ENCODE data around the gene RTTN. TPM values are rescaled to one million over a fixed set of nuclear protein-coding genes. Genes with fewer than 3 reads are reported as not detected.

RTTN gene
- total RNA-seq, 1 experiment from 2014 or later = 21.5 TPM

DNA sequence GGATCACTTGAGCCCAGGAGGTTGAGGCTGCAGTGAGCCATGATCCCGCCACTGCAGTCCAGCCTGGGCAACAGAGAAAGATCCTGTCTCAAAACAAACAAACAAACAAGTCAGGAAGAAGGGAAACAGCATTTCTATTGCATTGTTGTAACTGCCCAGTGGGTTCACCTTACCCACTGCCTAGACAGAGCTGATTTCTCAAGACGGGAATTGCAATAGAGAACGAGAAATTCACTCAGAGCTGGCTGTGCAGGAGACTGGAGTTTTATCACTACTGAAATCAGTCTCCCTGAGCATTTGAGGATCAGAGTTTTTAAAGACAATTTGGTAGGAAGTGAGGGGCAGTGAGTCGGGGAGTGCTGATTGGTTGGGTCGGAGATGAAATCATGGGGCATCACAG is 24.2 kb upstream of the RTTN start:
- peaks cover 16% of the 10 kb centered on the region for H3K36me3 Mint-ChIP-seq
- H3K27me3 Mint-ChIP-seq (ENCODE audit: low read depth) = no peaks in the 10 kb centered on the region
- POLR2A ChIA-PET = no interaction called here
- TF ChIP-seq CREB1 (CRISPR knock-in tag; IDR thresholded peaks at IDR 0.05) = no peak
- TF ChIP-seq, protein P1, sequence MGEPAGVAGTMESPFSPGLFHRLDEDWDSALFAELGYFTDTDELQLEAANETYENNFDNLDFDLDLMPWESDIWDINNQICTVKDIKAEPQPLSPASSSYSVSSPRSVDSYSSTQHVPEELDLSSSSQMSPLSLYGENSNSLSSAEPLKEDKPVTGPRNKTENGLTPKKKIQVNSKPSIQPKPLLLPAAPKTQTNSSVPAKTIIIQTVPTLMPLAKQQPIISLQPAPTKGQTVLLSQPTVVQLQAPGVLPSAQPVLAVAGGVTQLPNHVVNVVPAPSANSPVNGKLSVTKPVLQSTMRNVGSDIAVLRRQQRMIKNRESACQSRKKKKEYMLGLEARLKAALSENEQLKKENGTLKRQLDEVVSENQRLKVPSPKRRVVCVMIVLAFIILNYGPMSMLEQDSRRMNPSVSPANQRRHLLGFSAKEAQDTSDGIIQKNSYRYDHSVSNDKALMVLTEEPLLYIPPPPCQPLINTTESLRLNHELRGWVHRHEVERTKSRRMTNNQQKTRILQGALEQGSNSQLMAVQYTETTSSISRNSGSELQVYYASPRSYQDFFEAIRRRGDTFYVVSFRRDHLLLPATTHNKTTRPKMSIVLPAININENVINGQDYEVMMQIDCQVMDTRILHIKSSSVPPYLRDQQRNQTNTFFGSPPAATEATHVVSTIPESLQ (CRISPR knock-in tag; IDR thresholded peaks at IDR 0.05) = no peak
- no peak overlapping the region for H3K4me3 Mint-ChIP-seq
- no peak for DNase-seq (ENCODE audit: low spot score)
- ATAC-seq = no peak
- H3K27ac Mint-ChIP-seq = no peak overlapping the region
- H3K4me1 Mint-ChIP-seq = peaks cover 4% of the 10 kb centered on the region
- H3K9me3 Mint-ChIP-seq = peaks cover 27% of the 10 kb centered on the region
- CTCF ChIA-PET = no interaction called here

DNA sequence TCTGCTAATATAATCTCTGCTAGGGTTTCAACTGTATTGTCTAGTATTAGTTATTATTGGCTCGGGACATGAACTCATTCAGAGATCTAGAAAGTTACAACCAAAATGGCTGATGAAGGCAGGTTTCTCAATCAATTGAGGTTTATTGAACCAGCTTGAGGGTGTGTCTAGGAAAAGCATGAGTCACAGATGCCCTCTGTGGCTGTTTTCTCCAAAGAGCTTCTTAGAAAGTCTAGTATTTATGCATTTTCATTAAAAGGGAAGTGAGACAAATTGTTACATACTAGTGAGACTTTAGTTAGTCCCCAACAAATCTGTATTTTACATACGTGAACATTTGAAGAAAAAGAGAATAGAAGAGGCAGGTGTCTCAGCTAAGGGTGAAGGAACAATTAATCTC is 23.0 kb upstream of the RTTN start:
- peaks cover 16% of the 10 kb centered on the region for H3K36me3 Mint-ChIP-seq
- ATAC-seq (no peak), DNase-seq (ENCODE audit: low spot score) (no peak)
- ChIA-PET POLR2A (no interaction called here), CTCF (interaction anchor here (1.5 kb wide), 1 partner anchor 205 kb away, joined by 6 read pairs; no protein-coding TSS in a partner anchor)
- peaks cover 27% of the 10 kb centered on the region for H3K9me3 Mint-ChIP-seq
- TF ChIP-seq ZNF219 (CRISPR knock-in tag; IDR thresholded peaks at IDR 0.05; ENCODE audit: borderline replicate concordance) (no peak), TEAD4 (CRISPR knock-in tag; IDR thresholded peaks at IDR 0.05) (no peak), HMGA2 (CRISPR knock-in tag; IDR thresholded peaks at IDR 0.05) (no peak), ZNF263 (CRISPR knock-in tag; IDR thresholded peaks at IDR 0.05; ENCODE audit: low read depth) (no peak), TEAD1 (CRISPR knock-in tag; IDR thresholded peaks at IDR 0.05) (no peak), CREB1 (CRISPR knock-in tag; IDR thresholded peaks at IDR 0.05) (no peak), FOXJ3 (CRISPR knock-in tag; IDR thresholded peaks at IDR 0.05; ENCODE audit: borderline replicate concordance) (no peak), JUN (CRISPR knock-in tag; IDR thresholded peaks at IDR 0.05) (no peak), ZNF416 (CRISPR knock-in tag; IDR thresholded peaks at IDR 0.05) (no peak)
- TF ChIP-seq, protein P2, sequence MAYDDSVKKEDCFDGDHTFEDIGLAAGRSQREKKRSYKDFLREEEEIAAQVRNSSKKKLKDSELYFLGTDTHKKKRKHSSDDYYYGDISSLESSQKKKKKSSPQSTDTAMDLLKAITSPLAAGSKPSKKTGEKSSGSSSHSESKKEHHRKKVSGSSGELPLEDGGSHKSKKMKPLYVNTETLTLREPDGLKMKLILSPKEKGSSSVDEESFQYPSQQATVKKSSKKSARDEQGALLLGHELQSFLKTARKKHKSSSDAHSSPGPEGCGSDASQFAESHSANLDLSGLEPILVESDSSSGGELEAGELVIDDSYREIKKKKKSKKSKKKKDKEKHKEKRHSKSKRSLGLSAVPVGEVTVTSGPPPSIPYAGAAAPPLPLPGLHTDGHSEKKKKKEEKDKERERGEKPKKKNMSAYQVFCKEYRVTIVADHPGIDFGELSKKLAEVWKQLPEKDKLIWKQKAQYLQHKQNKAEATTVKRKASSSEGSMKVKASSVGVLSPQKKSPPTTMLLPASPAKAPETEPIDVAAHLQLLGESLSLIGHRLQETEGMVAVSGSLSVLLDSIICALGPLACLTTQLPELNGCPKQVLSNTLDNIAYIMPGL (CRISPR knock-in tag; IDR thresholded peaks at IDR 0.05) = no peak
- TF ChIP-seq, protein P3, sequence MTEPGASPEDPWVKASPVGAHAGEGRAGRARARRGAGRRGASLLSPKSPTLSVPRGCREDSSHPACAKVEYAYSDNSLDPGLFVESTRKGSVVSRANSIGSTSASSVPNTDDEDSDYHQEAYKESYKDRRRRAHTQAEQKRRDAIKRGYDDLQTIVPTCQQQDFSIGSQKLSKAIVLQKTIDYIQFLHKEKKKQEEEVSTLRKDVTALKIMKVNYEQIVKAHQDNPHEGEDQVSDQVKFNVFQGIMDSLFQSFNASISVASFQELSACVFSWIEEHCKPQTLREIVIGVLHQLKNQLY (CRISPR knock-in tag; IDR thresholded peaks at IDR 0.05) = no peak
- TF ChIP-seq, protein P4, sequence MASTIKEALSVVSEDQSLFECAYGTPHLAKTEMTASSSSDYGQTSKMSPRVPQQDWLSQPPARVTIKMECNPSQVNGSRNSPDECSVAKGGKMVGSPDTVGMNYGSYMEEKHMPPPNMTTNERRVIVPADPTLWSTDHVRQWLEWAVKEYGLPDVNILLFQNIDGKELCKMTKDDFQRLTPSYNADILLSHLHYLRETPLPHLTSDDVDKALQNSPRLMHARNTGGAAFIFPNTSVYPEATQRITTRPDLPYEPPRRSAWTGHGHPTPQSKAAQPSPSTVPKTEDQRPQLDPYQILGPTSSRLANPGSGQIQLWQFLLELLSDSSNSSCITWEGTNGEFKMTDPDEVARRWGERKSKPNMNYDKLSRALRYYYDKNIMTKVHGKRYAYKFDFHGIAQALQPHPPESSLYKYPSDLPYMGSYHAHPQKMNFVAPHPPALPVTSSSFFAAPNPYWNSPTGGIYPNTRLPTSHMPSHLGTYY (CRISPR knock-in tag; IDR thresholded peaks at IDR 0.05) = no peak
- TF ChIP-seq, protein P5, sequence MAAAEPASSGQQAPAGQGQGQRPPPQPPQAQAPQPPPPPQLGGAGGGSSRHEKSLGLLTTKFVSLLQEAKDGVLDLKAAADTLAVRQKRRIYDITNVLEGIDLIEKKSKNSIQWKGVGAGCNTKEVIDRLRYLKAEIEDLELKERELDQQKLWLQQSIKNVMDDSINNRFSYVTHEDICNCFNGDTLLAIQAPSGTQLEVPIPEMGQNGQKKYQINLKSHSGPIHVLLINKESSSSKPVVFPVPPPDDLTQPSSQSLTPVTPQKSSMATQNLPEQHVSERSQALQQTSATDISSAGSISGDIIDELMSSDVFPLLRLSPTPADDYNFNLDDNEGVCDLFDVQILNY (CRISPR knock-in tag; IDR thresholded peaks at IDR 0.05) = no peak
- TF ChIP-seq, protein P6, sequence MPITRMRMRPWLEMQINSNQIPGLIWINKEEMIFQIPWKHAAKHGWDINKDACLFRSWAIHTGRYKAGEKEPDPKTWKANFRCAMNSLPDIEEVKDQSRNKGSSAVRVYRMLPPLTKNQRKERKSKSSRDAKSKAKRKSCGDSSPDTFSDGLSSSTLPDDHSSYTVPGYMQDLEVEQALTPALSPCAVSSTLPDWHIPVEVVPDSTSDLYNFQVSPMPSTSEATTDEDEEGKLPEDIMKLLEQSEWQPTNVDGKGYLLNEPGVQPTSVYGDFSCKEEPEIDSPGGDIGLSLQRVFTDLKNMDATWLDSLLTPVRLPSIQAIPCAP (CRISPR knock-in tag; IDR thresholded peaks at IDR 0.05) = no peak
- H3K4me1 Mint-ChIP-seq = no peaks in the 10 kb centered on the region
- H3K4me3 Mint-ChIP-seq = no peak overlapping the region
- H3K27me3 Mint-ChIP-seq (ENCODE audit: low read depth) = no peaks in the 10 kb centered on the region
- H3K27ac Mint-ChIP-seq = no peak overlapping the region

DNA sequence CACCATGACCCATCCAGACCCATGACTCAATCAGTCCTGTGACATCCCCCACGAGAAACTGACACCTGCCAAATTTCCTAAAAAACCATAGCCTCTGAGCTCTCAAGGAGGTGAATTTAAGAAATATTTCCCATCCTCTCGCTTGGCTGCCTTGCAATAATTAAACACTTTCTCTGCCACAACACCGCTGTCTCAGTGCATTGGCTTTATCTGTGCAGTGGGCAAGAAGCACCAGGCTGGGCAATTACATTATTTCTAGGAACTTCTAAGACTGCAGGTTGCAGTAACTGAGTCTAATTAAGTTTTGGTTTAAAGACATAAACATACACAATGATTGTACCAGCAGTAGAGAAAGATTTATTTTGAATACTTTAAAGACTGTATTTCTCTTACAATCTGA is 22.0 kb upstream of the RTTN start:
- peaks cover 27% of the 10 kb centered on the region for H3K9me3 Mint-ChIP-seq
- no peaks in the 10 kb centered on the region for H3K4me1 Mint-ChIP-seq
- no peak for ATAC-seq
- H3K36me3 Mint-ChIP-seq = peaks cover 16% of the 10 kb centered on the region
- no peaks in the 10 kb centered on the region for H3K27me3 Mint-ChIP-seq (ENCODE audit: low read depth)
- no peak overlapping the region for H3K4me3 Mint-ChIP-seq
- ChIA-PET POLR2A (no interaction called here), CTCF (no interaction called here)
- DNase-seq (ENCODE audit: low spot score) = no peak
- no peak overlapping the region for H3K27ac Mint-ChIP-seq
- TF ChIP-seq SP1 (CRISPR knock-in tag; conservative IDR thresholded peaks at IDR 0.05) (no peak), RORB (CRISPR knock-in tag; IDR thresholded peaks at IDR 0.05) (no peak), SMAD3 (CRISPR knock-in tag; IDR thresholded peaks at IDR 0.05; ENCODE audit: borderline replicate concordance) (no peak), ZNF416 (CRISPR knock-in tag; IDR thresholded peaks at IDR 0.05) (no peak), GABPB1 (CRISPR knock-in tag; IDR thresholded peaks at IDR 0.05) (no peak), MXD4 (CRISPR knock-in tag; IDR thresholded peaks at IDR 0.05; ENCODE audit: borderline replicate concordance) (no peak), CREB1 (CRISPR knock-in tag; IDR thresholded peaks at IDR 0.05) (no peak)
- TF ChIP-seq, protein P7, sequence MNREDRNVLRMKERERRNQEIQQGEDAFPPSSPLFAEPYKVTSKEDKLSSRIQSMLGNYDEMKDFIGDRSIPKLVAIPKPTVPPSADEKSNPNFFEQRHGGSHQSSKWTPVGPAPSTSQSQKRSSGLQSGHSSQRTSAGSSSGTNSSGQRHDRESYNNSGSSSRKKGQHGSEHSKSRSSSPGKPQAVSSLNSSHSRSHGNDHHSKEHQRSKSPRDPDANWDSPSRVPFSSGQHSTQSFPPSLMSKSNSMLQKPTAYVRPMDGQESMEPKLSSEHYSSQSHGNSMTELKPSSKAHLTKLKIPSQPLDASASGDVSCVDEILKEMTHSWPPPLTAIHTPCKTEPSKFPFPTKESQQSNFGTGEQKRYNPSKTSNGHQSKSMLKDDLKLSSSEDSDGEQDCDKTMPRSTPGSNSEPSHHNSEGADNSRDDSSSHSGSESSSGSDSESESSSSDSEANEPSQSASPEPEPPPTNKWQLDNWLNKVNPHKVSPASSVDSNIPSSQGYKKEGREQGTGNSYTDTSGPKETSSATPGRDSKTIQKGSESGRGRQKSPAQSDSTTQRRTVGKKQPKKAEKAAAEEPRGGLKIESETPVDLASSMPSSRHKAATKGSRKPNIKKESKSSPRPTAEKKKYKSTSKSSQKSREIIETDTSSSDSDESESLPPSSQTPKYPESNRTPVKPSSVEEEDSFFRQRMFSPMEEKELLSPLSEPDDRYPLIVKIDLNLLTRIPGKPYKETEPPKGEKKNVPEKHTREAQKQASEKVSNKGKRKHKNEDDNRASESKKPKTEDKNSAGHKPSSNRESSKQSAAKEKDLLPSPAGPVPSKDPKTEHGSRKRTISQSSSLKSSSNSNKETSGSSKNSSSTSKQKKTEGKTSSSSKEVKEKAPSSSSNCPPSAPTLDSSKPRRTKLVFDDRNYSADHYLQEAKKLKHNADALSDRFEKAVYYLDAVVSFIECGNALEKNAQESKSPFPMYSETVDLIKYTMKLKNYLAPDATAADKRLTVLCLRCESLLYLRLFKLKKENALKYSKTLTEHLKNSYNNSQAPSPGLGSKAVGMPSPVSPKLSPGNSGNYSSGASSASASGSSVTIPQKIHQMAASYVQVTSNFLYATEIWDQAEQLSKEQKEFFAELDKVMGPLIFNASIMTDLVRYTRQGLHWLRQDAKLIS (CRISPR knock-in tag; IDR thresholded peaks at IDR 0.05; ENCODE audit: borderline replicate concordance) = no peak
